Left renal pelvis (tissue), 4 donors: Measurements from ENCODE around the gene TIAM2. TPM values are rescaled to one million over a fixed set of nuclear protein-coding genes. Genes with fewer than 3 reads are reported as not detected.
"Not testable (repeated sequence)": the region's sequence is repeated elsewhere in the genome, so short reads cannot be mapped to it uniquely, and the experiment has no call there.

Experiments
- DNase-seq, 4 donors: peaks; one replicate each; pipeline ENCODE4 v3.0.0-alpha.2; 2013; ENCODE audit warnings: low read depth in 4 of 4, low spot score in 3 of 4
- polyA plus RNA-seq, 4 donors: library from polyadenylated mRNA; unstranded; fragments of 120-200 nt; gene quantifications; one replicate each; pipeline ENCODE4 v1.2.1, GENCODE V29; 2013; ENCODE audit not compliant: insufficient read length in 4 of 4

TIAM2 gene
- polyA plus RNA-seq, 4 donors, result 18.4 to 22.2 (median 21.1) TPM

DNA sequence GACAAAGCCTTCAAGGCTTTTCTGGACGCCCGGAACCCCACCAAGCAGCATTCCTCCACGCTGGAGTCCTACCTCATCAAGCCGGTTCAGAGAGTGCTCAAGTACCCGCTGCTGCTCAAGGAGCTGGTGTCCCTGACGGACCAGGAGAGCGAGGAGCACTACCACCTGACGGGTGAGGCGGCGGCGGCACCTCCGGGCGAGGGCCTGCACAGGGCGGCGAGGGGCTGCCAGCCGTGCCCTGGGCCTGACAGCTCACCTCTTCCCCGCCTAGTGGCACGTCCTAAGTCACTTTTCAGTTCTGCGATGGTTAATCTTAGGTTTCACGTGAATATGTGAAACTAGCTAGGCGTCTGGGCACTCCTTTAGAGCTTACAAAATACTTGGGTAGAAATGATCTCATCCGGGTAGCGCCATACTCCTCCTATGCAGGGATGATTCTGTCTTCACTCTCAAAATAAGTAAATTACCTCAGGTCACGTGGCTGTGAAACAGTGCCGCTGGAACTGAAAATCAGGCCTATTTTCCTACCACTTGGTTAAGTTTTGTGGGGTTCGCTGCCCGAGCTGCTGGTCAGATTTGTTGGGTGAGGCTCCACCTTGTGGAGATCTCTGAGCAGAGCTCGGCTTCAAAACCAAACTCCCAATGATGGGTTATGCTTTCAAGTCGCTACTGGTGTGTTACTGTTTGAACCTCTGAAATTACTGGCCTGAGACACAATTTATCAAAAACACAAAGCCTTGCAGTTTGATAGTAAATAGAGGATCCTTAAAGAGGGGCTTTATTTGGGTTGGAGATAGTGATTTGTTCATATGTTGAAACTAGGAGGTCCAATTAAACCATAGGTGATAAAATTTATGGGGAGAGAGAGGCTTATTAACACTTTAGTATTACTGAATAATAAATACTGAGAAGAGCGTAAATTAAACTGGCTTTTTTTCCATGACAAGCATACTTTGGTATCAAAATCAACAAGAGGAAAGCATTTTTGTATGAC lies 253.2 kb downstream of the TIAM2 start:
- DNase-seq, result peak in 3 of 4 donors; percentile 12 to 36 (median 25)

- DNase-seq, result no peak
These were observed 255.7 kb downstream of the TIAM2 start for GRCh38 chr6:155250701-155251381.

DNA sequence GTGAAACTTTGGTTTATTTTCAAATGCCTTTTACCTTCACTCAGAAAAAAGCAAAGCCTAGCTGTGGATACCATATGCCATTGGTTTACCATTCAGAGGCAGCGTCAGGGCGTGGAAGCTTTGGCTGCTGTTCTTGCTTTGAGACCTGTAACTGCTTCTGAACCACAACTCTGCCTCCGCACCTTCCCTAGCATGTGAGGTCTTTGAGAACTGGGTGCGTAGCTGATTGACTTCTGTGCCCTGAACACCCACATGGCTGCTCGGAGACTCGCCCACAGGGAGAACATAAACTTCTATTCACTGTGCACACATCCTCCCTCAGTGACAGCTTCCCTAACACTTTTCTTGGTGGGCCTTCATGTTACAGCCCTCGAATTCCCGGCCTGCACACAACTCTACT lies 257.5 kb downstream of the TIAM2 start:
- DNase-seq, result no peak

- DNase-seq, result no peak
These were observed 258.2 kb downstream of the TIAM2 start for GRCh38 chr6:155253337-155253736.

DNA sequence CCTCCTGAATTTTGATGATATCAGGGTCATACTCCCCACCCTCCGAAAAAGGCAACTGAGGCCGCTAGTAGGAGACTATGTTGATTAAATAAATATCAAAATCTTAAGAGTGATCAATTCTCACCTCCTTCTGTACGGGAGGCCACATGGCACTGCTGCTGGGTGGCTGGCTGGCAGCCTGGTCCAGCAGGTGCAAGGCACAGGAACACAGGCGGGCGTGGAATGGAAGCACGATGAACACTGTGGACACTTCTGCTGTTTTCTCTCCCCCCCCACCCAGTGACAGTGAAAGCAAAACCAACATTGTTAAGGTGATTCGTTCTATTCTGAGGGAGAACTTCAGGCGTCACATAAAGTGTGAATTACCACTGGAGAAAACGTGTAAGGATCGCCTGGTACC lies 259.0 kb downstream of the TIAM2 start:
- DNase-seq, result no peak

DNA sequence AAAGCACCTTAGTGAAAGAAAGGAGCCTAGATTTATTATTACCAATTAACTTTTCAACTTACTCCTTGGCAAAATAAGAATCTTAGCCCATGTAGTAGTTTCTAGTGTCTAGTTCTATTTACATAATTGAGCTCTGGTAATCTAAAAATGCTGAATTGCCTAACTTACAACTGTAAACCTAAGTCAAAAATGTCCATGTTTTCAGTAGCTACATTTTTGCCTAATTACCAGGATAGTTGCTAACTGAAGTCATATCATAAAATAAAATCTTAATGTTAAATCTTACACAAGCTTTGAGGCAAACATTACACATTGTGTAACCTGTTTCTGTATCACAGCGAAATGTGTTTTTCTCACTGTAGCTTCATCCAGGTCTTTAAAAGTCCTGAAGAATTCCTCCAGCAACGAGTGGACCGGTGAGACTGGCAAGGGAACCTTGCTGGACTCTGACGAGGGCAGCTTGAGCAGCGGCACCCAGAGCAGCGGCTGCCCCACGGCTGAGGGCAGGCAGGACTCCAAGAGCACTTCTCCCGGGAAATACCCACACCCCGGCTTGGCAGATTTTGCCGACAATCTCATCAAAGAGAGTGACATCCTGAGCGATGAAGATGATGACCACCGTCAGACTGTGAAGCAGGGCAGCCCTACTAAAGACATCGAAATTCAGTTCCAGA lies 261.1 kb downstream of the TIAM2 start:
- no peak for DNase-seq

DNA sequence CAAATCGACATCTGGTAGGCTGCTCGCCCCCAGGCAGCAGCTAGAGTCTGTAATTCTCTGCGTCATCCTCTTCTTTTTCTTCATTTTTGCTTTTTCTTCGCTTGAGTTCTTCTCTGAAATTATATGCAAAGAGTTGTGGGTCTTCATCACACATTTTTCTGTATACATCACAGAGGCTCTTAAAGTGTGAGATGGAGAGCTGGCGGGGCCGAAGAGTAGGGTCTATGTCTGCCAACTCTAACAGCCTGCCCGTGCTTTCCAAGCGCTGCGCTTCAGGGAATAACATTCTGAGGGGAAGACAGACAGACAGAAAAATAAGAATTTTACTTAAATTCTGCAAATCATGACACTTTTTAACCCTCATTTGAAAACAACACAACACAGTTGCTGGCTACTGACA lies 262.7 kb downstream of the TIAM2 start:
- DNase-seq, result no peak

- DNase-seq, result no peak
These were observed 264.1 kb downstream of the TIAM2 start for GRCh38 chr6:155259204-155259603.

DNA sequence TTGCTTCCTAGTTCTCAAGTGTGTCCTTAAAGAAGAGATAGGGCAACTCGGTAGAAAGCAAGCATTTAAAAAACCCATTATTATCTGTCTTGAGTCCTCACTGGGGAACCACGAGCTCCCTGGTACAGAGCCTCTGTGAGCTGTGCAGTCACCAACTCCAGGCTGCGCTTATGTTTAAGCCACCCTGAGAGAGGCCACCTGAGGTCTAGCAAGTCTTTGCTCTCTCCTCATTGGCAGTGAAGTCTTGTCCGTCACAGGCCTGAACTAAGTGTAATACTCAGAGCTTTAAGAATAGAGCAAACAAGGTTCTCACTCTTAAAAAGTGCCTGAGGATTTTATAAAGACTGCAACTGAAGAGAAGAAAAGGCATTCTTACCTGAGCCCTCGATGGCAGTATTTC lies 264.8 kb downstream of the TIAM2 start:
- no peak for DNase-seq

DNA sequence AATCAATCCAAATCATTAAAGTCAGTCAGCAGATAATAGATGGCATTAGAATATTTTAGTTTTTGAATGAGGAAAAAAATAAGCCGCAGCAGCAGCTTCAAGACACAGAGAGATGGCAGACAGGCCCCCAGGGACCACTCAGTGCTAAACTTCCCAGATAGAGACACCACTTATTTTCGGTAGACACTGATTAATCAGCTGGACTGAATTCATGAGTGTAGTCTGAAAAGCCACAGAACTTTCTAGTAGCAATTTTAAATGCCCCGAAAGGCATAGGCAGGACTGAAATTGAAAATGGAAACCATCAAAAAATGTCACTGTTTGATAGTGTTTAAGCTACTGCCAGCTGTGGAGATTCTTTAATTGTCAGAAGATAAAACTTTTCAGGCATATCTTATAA lies 265.6 kb downstream of the TIAM2 start:
- DNase-seq, result no peak

DNA sequence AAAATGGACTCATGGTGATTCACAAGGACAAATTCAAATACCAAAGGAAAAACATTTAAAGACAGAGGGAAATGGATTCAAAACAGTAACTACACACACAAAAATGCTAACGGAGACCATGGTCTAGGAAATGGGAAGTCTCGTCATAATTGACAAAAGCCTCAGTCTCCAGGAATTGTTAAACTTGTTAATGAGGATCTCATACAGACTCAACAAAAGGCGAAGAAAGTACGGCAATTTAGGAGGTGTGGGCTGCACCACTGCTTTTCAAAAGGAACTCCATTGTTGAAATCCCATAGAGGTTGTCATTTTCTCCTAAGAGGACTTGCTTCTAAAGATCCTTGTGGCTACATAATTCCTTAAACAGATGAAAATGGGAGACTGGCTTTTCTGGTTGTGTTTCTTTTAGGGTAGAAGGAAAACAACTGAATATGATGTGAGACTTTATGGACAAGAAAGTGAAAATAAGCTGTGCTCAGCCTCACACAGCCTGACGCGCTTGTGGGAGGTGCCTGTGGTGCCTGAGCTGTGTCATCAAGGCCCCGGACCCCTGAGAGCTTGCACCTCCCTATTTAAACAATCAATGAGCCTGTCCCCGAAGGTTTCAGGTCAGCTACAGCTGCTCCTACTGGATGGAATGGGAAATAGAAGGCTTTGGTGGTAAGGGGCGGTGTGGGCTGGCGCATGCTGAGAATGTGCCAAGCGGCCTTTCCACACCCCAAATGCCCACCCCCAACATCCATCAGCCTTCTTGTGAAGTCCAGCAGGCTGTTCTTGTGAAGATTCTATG lies 266.2 kb downstream of the TIAM2 start:
- DNase-seq, result no peak

DNA sequence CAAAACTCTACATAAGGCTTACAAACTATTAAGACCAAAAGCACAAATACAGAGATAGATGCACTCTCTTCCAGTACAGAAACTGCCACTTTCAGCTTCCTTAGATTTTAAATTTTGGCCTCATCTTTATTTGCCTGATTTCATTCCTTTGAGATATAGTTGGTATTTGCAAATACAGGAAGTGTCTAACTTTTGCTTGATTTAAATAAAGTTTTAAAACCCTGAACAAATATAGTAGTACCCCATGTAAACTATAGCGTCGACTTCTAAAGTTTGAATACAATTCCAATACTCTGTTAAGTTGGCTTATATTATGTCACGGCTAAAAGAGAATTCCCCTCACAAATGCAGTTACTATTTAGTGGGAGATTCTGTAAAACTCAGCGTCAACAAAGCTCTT lies 267.5 kb downstream of the TIAM2 start:
- no peak for DNase-seq

- no peak for DNase-seq
These were observed 268.4 kb downstream of the TIAM2 start, which contains the start of gene CLDN20 for GRCh38 chr6:155263373-155264063. Gene CLDN20, plus strand, starts transcription at chr6:155264013. Its CDS starts 11,707 bp downstream, at chr6:155275720.

DNA sequence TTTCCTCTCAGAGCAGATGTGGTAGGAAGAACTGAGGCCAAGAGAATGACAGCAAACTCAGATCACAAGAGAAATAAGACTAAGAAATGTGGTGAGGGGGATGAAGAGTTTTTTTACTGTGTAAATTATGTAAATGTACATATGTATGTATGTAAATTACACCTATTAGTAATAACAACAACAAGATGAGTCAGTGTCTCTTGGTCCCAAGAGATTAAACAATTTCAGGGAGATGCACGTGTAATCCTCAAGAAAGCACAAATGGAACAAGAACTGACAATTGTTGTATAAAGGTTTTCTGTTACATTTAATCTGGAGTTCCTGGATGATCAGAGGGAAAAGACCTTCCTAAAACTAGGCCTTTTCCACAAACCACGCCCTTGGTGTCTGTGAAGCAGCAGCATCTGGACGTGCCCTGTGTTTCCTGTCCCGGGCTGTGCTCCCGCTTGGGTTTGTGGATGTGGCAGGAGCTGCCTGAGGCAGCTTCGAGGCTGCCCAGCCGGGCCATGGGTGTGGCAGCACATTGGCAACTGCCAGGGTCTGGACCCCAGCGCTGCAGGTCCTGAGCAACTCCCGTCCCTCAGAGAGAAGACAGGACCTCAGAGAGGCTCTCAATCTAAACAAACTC lies 269.7 kb downstream of the TIAM2 start:
- no peak for DNase-seq

GRCh38 chr6:155265843-155266535 lies 270.9 kb downstream of the TIAM2 start:
- DNase-seq, result no peak

DNA sequence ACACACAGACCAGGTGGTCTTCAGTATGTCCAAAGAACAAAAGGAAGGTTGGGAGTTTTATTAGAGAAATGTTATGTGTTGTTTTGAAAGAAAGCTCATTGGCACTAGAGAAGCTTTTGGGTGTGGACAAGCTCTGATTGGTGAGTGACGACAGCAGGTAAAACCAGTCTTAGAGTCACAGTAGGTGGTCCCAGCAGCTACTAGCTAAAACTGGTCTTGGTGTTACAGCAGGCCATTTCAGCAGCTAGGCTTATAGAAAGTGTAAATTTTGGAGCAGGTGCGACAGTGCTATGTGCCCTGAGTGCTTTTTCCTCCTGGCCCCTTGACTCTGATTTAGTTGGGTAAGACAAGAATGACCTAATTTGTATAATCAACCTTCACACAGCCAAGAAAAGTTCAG lies 272.3 kb downstream of the TIAM2 start:
- DNase-seq, result no peak

DNA sequence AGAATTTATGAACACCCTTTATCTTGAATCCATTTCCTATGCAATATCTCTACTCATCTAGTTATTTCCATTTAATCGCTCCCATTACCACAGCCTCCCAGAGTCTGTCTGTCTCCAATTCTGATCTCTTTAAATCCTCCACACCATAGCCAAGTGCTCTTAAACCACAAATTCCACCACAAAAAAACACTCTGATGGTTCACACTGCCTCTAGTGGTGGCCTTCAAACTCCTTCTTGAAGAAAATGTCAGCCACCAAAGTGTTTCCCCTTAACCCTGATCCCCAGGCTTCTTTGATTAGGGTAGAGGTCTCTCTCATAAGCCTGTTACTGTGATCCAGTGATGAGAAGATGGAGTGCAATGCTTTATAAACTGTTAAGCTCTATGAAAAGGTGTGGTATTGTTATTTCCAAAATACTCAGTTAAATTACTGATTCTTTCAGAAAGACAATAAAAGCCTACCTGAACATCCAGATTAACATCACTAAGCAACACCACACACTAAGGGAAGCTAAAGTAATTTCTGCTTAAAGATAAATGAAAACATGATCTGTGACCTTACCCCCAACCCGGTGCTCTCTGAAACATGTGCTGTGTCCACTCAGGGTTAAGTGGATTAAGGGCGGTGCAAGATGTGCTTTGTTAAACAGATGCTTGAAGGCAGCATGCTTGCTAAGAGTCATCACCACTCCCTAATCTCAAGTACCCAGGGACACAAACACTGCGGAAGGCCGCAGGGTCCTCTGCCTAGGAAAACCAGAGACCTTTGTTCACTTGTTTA lies 273.2 kb downstream of the TIAM2 start:
- not testable (repeated sequence) for DNase-seq

DNA sequence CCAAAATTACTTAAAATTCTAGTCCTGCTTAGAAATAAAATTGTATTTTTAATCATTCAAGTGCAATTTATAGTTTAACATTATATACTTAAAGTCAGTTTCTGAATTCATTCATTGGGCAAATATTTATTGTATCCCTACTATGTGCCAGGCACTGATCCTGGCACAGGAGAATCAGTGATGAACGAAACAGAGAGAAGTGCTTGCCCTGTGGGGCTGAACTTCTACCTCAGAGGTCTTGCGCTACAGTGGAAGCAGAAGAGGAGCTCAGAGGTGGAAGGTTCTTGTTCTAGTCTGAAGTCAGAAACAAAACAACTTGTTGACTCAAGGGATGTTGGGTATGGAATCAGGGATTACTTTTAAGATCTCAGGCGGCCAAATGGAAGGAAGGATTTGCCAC lies 274.6 kb downstream of the TIAM2 start:
- no peak for DNase-seq
